NCI-H774 (cell line): ENCODE data around the gene RRBP1.
"Not testable (repeated sequence)": the region's sequence is repeated elsewhere in the genome, so short reads cannot be mapped to it uniquely, and the experiment has no call there.

Experiments used
- DNase-seq: peaks from one replicate; lab custom pipeline; 2025; lab: John Stamatoyannopoulos, UW

The RRBP1 gene

GRCh38 chr20:17709361-17710293, 27.6 kb upstream of the RRBP1 start:
- DNase-seq: no peak

GRCh38 chr20:17708675-17709360, 26.8 kb upstream of the RRBP1 start:
- DNase-seq: no peak

GRCh38 chr20:17707951-17708350, 25.9 kb upstream of the RRBP1 start:
- not testable (repeated sequence) for DNase-seq

GRCh38 chr20:17706632-17707031, 24.6 kb upstream of the RRBP1 start:
- no peak for DNase-seq

GRCh38 chr20:17705916-17706315, 23.9 kb upstream of the RRBP1 start:
- DNase-seq: no peak

GRCh38 chr20:17704589-17705317, 22.7 kb upstream of the RRBP1 start:
- DNase-seq: no peak

GRCh38 chr20:17701826-17702225, 19.8 kb upstream of the RRBP1 start:
- no peak for DNase-seq

- DNase-seq: no peak
Measured at GRCh38 chr20:17700637-17701036, 18.6 kb upstream of the RRBP1 start.

GRCh38 chr20:17699931-17700351, 17.9 kb upstream of the RRBP1 start, which contains the start of gene BANF2:
BANF2 (plus strand) TSS chr20:17699966; CDS start chr20:17725026, 25,060 bp downstream.
- DNase-seq: no peak

GRCh38 chr20:17698384-17698783, 16.3 kb upstream of the RRBP1 start:
- no peak for DNase-seq

GRCh38 chr20:17697171-17697570, 15.1 kb upstream of the RRBP1 start:
- no peak for DNase-seq

- no peak for DNase-seq
Measured at GRCh38 chr20:17696287-17696686, 14.2 kb upstream of the RRBP1 start.

GRCh38 chr20:17694767-17695166, 12.7 kb upstream of the RRBP1 start:
- no peak for DNase-seq

- no peak for DNase-seq
Measured at GRCh38 chr20:17693444-17694001, 11.5 kb upstream of the RRBP1 start.

GRCh38 chr20:17691758-17692157, 9.7 kb upstream of the RRBP1 start:
- DNase-seq: no peak

- DNase-seq: no peak
Measured at GRCh38 chr20:17690144-17690543, 8.1 kb upstream of the RRBP1 start.

GRCh38 chr20:17688965-17689364, 6.9 kb upstream of the RRBP1 start:
- no peak for DNase-seq

GRCh38 chr20:17687800-17688199, 5.8 kb upstream of the RRBP1 start:
- DNase-seq: no peak

GRCh38 chr20:17685168-17685567, 3.1 kb upstream of the RRBP1 start:
- no peak for DNase-seq

GRCh38 chr20:17684077-17684888, 2.2 kb upstream of the RRBP1 start:
- DNase-seq: no peak
